ENCODE measurements around the gene PRDM1.
A peak's percentile ranks its signal among the peaks of the same experiment; 100 is the strongest.

- TF ChIP-seq POLR2AphosphoS5 (IDR thresholded peaks at IDR 0.05; ENCODE audit: low read depth, low read length) (no peak), POLR2A (IDR thresholded peaks at IDR 0.05; ENCODE audit: low read depth, low read length) (0 out of 2 replicates have a peak, but pooled peaks have one; percentile 24)
Measured at GRCh38 chr6:106145144-106145543, 59.0 kb downstream of the PRDM1 start.

Measured in GM12892 (cell line).